ENCODE data around the gene RIOK2.

Gene RIOK2

DNA sequence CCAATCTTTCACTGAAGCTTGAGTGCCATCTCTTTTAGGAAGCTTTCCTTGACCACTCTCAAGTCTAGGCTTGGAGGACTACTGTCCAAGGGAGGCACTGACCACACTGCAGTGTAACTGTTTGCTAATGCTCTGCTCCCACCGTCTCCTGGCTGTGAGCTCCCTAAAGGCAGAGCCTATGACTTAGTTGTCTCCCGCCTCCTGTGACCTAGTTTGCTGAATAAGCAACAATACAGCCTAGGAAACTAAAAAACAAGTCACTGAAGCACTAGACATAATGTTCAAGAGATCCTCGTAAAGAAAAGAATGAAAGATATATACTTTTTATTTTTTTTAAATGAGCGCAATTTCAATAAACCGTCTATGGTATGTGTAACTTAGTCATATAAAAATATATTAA lies 72.0 kb downstream of the RIOK2 start:
- Histone ChIP-seq H3F3A (ENCODE audit: insufficient read depth) (no peaks in the 10 kb centered on the region), H2AFZ (ENCODE audit: low read depth, low read length, severe bottlenecking) (no peak overlapping the region), H3K27me3 (ENCODE audit: low read length) (no peaks in the 10 kb centered on the region), H3K79me2 (ENCODE audit: insufficient read depth, low read length) (no peaks in the 10 kb centered on the region), H3K9ac (ENCODE audit: low read length) (no peak overlapping the region), H3K27ac (ENCODE audit: low read depth, low read length) (no peak overlapping the region), H3K36me3 (ENCODE audit: low read length) (no peaks in the 10 kb centered on the region), H3K9me2 (replicated peaks; ENCODE audit: insufficient read depth, low read length) (no peaks in the 10 kb centered on the region), H3K4me3 (ENCODE audit: insufficient read depth, low read length, poor library complexity, severe bottlenecking) (no peak overlapping the region), H3K4me2 (ENCODE audit: low read depth, low read length, poor library complexity, severe bottlenecking) (no peak overlapping the region), H3K9me3 (ENCODE audit: insufficient read depth, low read length) (no peaks in the 10 kb centered on the region), H4K20me1 (ENCODE audit: low read depth, low read length) (no peaks in the 10 kb centered on the region)
- TF ChIP-seq, protein P1, sequence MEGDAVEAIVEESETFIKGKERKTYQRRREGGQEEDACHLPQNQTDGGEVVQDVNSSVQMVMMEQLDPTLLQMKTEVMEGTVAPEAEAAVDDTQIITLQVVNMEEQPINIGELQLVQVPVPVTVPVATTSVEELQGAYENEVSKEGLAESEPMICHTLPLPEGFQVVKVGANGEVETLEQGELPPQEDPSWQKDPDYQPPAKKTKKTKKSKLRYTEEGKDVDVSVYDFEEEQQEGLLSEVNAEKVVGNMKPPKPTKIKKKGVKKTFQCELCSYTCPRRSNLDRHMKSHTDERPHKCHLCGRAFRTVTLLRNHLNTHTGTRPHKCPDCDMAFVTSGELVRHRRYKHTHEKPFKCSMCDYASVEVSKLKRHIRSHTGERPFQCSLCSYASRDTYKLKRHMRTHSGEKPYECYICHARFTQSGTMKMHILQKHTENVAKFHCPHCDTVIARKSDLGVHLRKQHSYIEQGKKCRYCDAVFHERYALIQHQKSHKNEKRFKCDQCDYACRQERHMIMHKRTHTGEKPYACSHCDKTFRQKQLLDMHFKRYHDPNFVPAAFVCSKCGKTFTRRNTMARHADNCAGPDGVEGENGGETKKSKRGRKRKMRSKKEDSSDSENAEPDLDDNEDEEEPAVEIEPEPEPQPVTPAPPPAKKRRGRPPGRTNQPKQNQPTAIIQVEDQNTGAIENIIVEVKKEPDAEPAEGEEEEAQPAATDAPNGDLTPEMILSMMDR (IDR thresholded peaks at IDR 0.05; ENCODE audit: insufficient read depth, low read length, poor library complexity, severe bottlenecking): no peak
- no peak for TF ChIP-seq EZH2phosphoT487 (conservative IDR thresholded peaks at IDR 0.05; ENCODE audit: low read length)

All from SU-DHL-6 (cell line).